Osteocyte (in vitro differentiated cells): ENCODE measurements around the gene DHCR7. TPM values are rescaled to one million over a fixed set of nuclear protein-coding genes. Genes with fewer than 3 reads are reported as not detected.
A peak's percentile ranks its signal among the peaks of the same experiment; 100 is the strongest.

Experiments
- DNase-seq: peaks from one replicate; pipeline ENCODE4 v3.0.0; 2021; ENCODE audit warnings: mixed read lengths; ENCODE audit not compliant: unreplicated experiment; ENCODE audit errors: extremely low spot score
- H3K27ac Mint-ChIP-seq: one replicate; pipeline ENCODE4 v1.8.0; 2021; ENCODE audit warnings: mild to moderate bottlenecking, mixed read lengths; ENCODE audit not compliant: unreplicated experiment
- H3K27me3 Mint-ChIP-seq: one replicate; pipeline ENCODE4 v1.8.0; 2021; ENCODE audit warnings: mixed read lengths; ENCODE audit not compliant: unreplicated experiment
- H3K36me3 Mint-ChIP-seq: one replicate; pipeline ENCODE4 v1.8.0; 2021; ENCODE audit warnings: mixed read lengths; ENCODE audit not compliant: unreplicated experiment
- H3K4me1 Mint-ChIP-seq: one replicate; pipeline ENCODE4 v1.8.0; 2021; ENCODE audit warnings: mixed read lengths; ENCODE audit not compliant: unreplicated experiment
- H3K4me3 Mint-ChIP-seq: one replicate; pipeline ENCODE4 v1.8.0; 2021; ENCODE audit warnings: mild to moderate bottlenecking, moderate library complexity, mixed read lengths; ENCODE audit not compliant: unreplicated experiment
- H3K9me3 Mint-ChIP-seq: one replicate; pipeline ENCODE4 v1.8.0; 2021; ENCODE audit warnings: mixed read lengths; ENCODE audit not compliant: unreplicated experiment
- CTCF ChIP-seq: fragments of 200-600 bp; sonication (generic); IDR thresholded peaks from 2 replicates; pipeline ENCODE4 v1.5.0; 2021; ENCODE audit warnings: antibody characterized with exemption, mild to moderate bottlenecking, moderate library complexity
- total RNA-seq: library from RNA; stranded (reverse); gene quantifications from 2 replicates; pipeline ENCODE4 v1.2.1, GENCODE V29; 2021

Gene DHCR7
- total RNA-seq, 1 donor from 2014 or later, result 30.2 TPM

- Mint-ChIP-seq H3K9me3 (no peaks in the 10 kb centered on the region), H3K27me3 (peaks cover 9% of the 10 kb centered on the region), H3K36me3 (no peaks in the 10 kb centered on the region), H3K4me3 (no peak overlapping the region), H3K4me1 (no peaks in the 10 kb centered on the region), H3K27ac (no peak overlapping the region)
- no peak for DNase-seq
- TF ChIP-seq CTCF, result no peak
Measured at GRCh38 chr11:71421392-71421950, 26.7 kb downstream of the DHCR7 start.

DNA sequence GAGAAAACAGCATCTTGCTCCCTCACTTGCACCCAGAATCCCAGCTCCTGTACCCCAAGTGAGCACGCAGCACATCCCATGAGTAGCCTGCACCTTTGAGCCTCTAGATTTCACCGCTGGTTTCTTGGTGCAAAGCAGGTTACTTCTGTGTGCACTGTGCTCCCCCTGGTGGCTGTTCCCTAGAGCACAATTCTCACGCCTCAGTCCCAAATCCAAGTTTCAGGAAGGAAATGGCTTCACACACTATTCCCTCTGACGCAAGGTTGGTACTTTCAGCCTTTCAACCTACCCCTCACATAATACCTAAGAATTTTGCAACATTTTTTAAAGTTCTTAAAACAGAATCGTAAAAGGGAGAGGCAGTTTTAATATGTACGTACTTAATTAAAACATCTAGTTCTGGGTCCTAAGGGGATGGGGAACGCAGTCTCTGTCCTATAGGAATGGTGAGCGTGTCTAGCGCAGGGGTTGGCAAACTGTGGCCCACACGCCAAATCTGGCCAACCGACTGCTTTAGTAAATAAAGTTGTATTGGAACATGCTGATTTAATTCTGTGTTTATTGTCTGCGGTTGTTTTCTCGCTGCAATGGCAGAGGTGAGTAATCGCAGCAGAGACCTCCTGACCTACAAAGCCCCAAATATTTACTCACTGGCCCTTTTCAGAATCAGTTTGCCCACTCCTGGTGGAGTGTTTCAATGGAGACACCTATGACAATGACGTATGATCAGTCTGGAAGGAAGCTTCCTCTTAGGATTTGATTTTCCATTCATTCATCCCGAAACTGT is 27.5 kb downstream of the DHCR7 start:
- no peak overlapping the region for H3K4me3 Mint-ChIP-seq
- no peak for DNase-seq
- H3K36me3 Mint-ChIP-seq, result no peaks in the 10 kb centered on the region
- H3K27ac Mint-ChIP-seq, result no peak overlapping the region
- peaks cover 9% of the 10 kb centered on the region for H3K27me3 Mint-ChIP-seq
- no peaks in the 10 kb centered on the region for H3K4me1 Mint-ChIP-seq
- no peaks in the 10 kb centered on the region for H3K9me3 Mint-ChIP-seq
- peak; percentile 63 for TF ChIP-seq CTCF

- Mint-ChIP-seq H3K27ac (no peak overlapping the region), H3K9me3 (no peaks in the 10 kb centered on the region), H3K27me3 (peaks cover 7% of the 10 kb centered on the region), H3K4me1 (no peaks in the 10 kb centered on the region), H3K36me3 (no peaks in the 10 kb centered on the region), H3K4me3 (no peak overlapping the region)
- TF ChIP-seq CTCF, result no peak
- no peak for DNase-seq
Measured at GRCh38 chr11:71418643-71419042, 29.6 kb downstream of the DHCR7 start.

DNA sequence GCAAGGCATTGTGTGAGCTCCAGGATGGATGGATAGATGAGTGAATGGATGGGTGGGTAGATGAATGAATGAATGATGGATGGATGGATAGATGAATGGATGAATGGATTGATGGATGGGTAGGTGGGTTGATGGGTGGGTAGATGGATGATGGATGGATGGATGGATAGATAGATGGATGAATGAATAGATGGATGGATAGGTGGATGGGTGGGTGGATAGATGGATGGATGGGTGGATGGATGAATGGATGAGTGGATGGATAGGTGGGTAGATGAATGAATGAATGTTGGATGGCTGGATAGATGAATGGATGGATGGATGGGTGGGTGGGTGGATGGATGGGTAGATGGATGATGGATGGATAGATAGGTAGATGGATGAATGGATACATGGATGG is 33.5 kb downstream of the DHCR7 start:
- Mint-ChIP-seq H3K4me1 (no peaks in the 10 kb centered on the region), H3K4me3 (no peak overlapping the region), H3K27me3 (peaks cover 3% of the 10 kb centered on the region), H3K36me3 (no peaks in the 10 kb centered on the region), H3K27ac (no peak overlapping the region), H3K9me3 (no peaks in the 10 kb centered on the region)
- TF ChIP-seq CTCF, result no peak
- no peak for DNase-seq

DNA sequence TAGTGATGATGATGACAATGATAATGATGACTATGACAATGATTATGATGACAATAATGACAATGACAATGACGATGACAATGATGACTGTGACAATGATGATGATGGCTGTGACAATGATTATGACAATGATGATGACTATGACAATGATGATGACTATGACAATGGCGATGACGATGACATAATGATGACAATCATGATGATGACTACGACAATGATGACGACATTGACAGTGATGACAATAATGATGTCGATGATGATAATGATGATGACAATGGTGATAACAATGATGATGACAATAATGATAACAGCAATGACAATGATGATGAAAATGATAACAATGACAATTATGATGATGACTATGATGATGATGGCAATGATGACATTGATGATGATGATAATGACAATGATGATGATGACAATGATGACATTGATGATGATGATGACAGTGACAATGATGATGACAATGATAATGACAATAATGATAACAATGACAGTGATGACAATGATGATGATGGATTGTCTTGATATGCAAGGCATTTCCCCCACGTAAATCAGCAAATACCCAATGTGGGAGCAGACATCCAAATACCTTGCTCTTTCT is 37.7 kb downstream of the DHCR7 start:
- Mint-ChIP-seq H3K4me1 (no peaks in the 10 kb centered on the region), H3K4me3 (no peak overlapping the region), H3K27me3 (no peaks in the 10 kb centered on the region), H3K9me3 (no peaks in the 10 kb centered on the region), H3K36me3 (no peaks in the 10 kb centered on the region), H3K27ac (no peak overlapping the region)
- no peak for TF ChIP-seq CTCF
- no peak for DNase-seq
